ENCODE data around the gene APOBEC3A. TPM values are rescaled to one million over a fixed set of nuclear protein-coding genes. Genes with fewer than 3 reads are reported as not detected.

Gene APOBEC3A
- total and polyA plus RNA-seq, 2 of the 4 experiments (the other 2 are of a cell fraction): not detected

- no peak overlapping the region for H2BK15ac ChIP-seq (ENCODE audit: low read depth, low read length)
- H4K91ac ChIP-seq (ENCODE audit: insufficient read depth, low read depth, low read length): no peak overlapping the region
- POLR2A ChIA-PET (ENCODE audit: unreplicated experiment): no interaction called here
- in situ Hi-C loops (cut with MboI; ENCODE audit: low sequenced_read_pairs): no loop called here
- peaks cover 4 to 10% of the 10 kb centered on the region in 2 experiments; a peak in 2 of 4 replicates for H3K79me1 ChIP-seq (ENCODE audit: low read depth in 1 of 2, low read length in 2 of 2)
- H3K23ac ChIP-seq (ENCODE audit: low read depth, low read length): no peak overlapping the region
- no peak overlapping the region for H3K14ac ChIP-seq (replicated peaks; ENCODE audit: low read depth, low read length)
- intact Hi-C loops (cut with micrococcal nuclease): no loop called here
- no peak overlapping the region for H3K4ac ChIP-seq (ENCODE audit: low read depth, low read length)
- DNase-seq (no peak), ATAC-seq (ENCODE audit: low read depth) (no peak)
- no peak overlapping the region for H3K27ac ChIP-seq (ENCODE audit: insufficient read depth, low read length)
- H3K18ac ChIP-seq (ENCODE audit: low read depth, low read length): no peak overlapping the region
- H2AFZ ChIP-seq (replicated peaks; ENCODE audit: low read length, poor library complexity): no peak overlapping the region
- H2AK9ac ChIP-seq (replicated peaks; ENCODE audit: low read depth, low read length, poor library complexity): no peak overlapping the region
- 80% methylated on average over 2 of the region's 8 CpGs; no CpG with 5 or more reads in 1 of the 2 experiments for WGBS, 2 experiments (ENCODE audit: extremely low coverage in 2 of 2, insufficient read length in 1 of 2)
- peaks cover 3% of the 10 kb centered on the region; the same call in 1 of the 2 replicates for H3K4me1 ChIP-seq (ENCODE audit: control insufficient read depth, insufficient read depth, low read length)
- no peak overlapping the region for H2BK5ac ChIP-seq (ENCODE audit: low read depth, low read length, poor library complexity, severe bottlenecking)
- H3K56ac ChIP-seq (ENCODE audit: extremely low read depth, insufficient read depth, low read length): no peak overlapping the region
- no peaks in the 10 kb centered on the region for H3K27me3 ChIP-seq (ENCODE audit: control insufficient read depth, insufficient read depth, low read length)
- no peak overlapping the region for H2BK20ac ChIP-seq (ENCODE audit: low read depth, low read length)
- dilution Hi-C loops (cut with HindIII; ENCODE audit: low sequenced_read_pairs, unreplicated experiment): no loop called here
- CTCF ChIA-PET: no interaction called here
- no TSS peak for BruUV-seq (replicated peaks)
- H3K4me3 ChIP-seq (ENCODE audit: insufficient read depth, low read depth, low read length): no peak overlapping the region
- no peaks in the 10 kb centered on the region for H4K20me1 ChIP-seq (ENCODE audit: insufficient read depth, low read length)
- H4K5ac ChIP-seq (ENCODE audit: low read depth, low read length): no peak overlapping the region
- no peaks in the 10 kb centered on the region; the same call in 1 of the 2 replicates for H3K9me3 ChIP-seq (ENCODE audit: control insufficient read depth, insufficient read depth, low read length)
- H3K9me1 ChIP-seq (ENCODE audit: insufficient read depth, low read length): peaks cover 3% of the 10 kb centered on the region; the same call in 1 of the 2 replicates
- no peak overlapping the region for H2AK5ac ChIP-seq (ENCODE audit: low read depth, low read length)
- no peak overlapping the region for H2BK120ac ChIP-seq (ENCODE audit: low read depth, low read length)
- H3K36me3 ChIP-seq (ENCODE audit: control insufficient read depth, insufficient read depth, low read length): no peaks in the 10 kb centered on the region; the same call in 1 of the 2 replicates
- no peak overlapping the region for H4K8ac ChIP-seq (ENCODE audit: low read depth in 2 of 2, low read length in 2 of 2)
- no peak overlapping the region for H3K9ac ChIP-seq (ENCODE audit: low read depth, low read length)
- TF ChIP-seq POLR2A (IDR thresholded peaks at IDR 0.05; ENCODE audit: low read depth, low read length) (no peak), ELK1 (IDR thresholded peaks at IDR 0.05; ENCODE audit: borderline replicate concordance, low read depth, low read length) (no peak), USF2 (IDR thresholded peaks at IDR 0.05; ENCODE audit: low read depth, low read length) (no peak), NFE2L2 (IDR thresholded peaks at IDR 0.05; ENCODE audit: low read depth, low read length) (no peak), CTCF (conservative IDR thresholded peaks at IDR 0.05; ENCODE audit: low read depth, low read length) (no peak), MAZ (IDR thresholded peaks at IDR 0.05; ENCODE audit: borderline replicate concordance, low read depth, low read length) (no peak)
- H3K4me2 ChIP-seq (ENCODE audit: low read depth, low read length): no peak overlapping the region
These were observed 29.9 kb downstream of the APOBEC3A start for GRCh38 chr22:38987171-38987895.
